PC-9 (cell line): Measurements from ENCODE around the gene ABCC3.

Experiments used
- EZH2 ChIP-seq: fragments of 200-600 bp; sonication (generic); IDR thresholded peaks from 2 replicates; pipeline ENCODE4 v1.8.0; 2017; ENCODE audit warnings: antibody characterized with exemption, low read depth
- TF ChIP-seq, protein P1 (sequence below): fragments of 200-600 bp; sonication (generic); conservative IDR thresholded peaks from 2 replicates; pipeline ENCODE4 v1.6.1; 2017; ENCODE audit warnings: mixed run types, antibody characterized with exemption, mild to moderate bottlenecking, moderate library complexity

DNA sequence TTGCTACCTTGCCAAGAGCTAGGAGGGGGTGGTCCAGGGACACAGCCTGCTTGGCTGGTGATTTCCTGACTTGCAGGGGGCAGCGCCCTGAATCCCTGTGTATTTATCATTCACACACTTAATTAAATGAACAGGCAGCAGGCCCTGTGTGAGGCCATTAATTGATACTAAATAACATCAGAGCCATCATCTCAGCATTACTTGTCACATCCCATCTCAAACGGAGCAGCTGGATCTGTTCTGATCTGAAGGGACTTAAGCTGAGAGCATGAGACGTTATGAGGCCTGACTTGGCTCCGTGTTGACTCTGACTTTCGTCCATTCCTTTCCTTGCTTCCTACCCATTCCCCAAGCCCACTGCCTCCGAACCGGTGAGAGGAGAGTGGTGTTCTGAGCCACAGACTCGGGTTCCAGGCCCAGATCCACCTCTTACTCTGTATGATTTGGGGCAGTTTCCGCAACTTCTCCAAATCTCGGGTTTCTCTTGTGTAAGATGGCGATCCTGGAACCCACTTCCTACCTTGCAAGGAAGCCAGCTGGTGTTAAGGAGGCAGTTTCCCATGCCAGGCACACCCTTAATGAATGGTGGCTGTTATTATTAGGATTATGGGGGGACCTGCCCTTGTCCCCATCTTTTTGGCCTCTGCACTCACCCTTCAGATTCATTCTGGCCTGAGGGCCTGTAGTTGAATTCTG is 40.4 kb upstream of the ABCC3 start:
- TF ChIP-seq, protein P1, sequence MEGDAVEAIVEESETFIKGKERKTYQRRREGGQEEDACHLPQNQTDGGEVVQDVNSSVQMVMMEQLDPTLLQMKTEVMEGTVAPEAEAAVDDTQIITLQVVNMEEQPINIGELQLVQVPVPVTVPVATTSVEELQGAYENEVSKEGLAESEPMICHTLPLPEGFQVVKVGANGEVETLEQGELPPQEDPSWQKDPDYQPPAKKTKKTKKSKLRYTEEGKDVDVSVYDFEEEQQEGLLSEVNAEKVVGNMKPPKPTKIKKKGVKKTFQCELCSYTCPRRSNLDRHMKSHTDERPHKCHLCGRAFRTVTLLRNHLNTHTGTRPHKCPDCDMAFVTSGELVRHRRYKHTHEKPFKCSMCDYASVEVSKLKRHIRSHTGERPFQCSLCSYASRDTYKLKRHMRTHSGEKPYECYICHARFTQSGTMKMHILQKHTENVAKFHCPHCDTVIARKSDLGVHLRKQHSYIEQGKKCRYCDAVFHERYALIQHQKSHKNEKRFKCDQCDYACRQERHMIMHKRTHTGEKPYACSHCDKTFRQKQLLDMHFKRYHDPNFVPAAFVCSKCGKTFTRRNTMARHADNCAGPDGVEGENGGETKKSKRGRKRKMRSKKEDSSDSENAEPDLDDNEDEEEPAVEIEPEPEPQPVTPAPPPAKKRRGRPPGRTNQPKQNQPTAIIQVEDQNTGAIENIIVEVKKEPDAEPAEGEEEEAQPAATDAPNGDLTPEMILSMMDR: no peak
- TF ChIP-seq EZH2: no peak
